ENCODE results near the gene MTMR8. TPM values are rescaled to one million over a fixed set of nuclear protein-coding genes. Genes with fewer than 3 reads are reported as not detected.
"Not testable (repeated sequence)": the region's sequence is repeated elsewhere in the genome, so short reads cannot be mapped to it uniquely, and the experiment has no call there.

MTMR8 gene
- 2.0 TPM for polyA plus RNA-seq (ENCODE audit: insufficient read length)
- long read RNA-seq, donor 1: 0 reads
- long read RNA-seq, donor 2: 0 reads
- long read RNA-seq, donor 3: 0 reads
- long read RNA-seq, donor 4: 0 reads
- long read RNA-seq, donor 5: 0 reads
- long read RNA-seq, donor 6: 0 reads
- long read RNA-seq, donor 7: 0 reads
- long read RNA-seq, donor 8: 0 reads

- peak; percentile 55 for DNase-seq
Observed at GRCh38 chrX:64394874-64395567, at the start of gene MTMR8. MTMR8 (minus strand) TSS chrX:64395452; CDS start chrX:64395363, 89 bp downstream.

GRCh38 chrX:64439551-64439950 is 44.3 kb upstream of the MTMR8 start:
- DNase-seq: no peak

DNA sequence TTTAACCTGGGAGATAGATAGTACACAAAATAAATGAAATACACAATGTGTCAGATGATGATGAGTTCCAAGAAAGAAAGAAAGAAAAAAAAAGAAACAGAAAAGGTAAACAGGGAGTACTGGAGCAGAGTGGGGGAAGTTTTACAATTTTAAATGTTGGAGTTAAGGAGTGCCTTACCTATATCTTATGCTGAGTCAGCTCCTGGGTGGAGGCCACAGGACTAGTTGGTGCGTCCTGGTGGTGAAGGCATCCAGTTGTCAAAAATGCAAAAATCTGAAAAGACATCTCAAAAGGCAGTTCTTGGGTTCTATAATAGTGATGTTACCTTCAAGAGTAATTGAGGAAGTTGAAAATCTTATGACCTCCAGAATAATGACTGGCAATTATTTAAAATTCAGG is 42.4 kb upstream of the MTMR8 start:
- no peak for DNase-seq

- DNase-seq: no peak
Observed at GRCh38 chrX:64437218-64437617, 42.0 kb upstream of the MTMR8 start.

- no peak for DNase-seq
Observed at GRCh38 chrX:64428371-64428770, 33.1 kb upstream of the MTMR8 start.

DNA sequence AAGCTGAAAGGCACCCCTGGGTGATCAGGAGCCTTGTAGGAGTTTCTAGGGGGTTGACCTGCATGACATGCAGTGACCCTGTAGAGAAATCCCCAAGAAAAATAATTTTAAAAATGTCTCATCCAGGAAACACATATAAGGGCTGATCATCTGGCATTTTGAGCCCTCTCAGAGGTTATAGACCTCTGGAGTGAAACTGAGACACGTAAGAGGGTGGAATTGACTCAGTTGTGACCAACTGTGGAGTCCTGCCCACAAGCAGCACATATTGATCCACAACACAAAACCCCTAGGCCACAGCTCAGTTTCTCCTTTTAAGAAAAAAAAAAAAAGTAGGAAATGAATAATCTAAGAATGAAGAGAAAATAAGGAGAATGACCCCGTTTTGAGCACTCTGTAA is 32.5 kb upstream of the MTMR8 start:
- DNase-seq: no peak

DNA sequence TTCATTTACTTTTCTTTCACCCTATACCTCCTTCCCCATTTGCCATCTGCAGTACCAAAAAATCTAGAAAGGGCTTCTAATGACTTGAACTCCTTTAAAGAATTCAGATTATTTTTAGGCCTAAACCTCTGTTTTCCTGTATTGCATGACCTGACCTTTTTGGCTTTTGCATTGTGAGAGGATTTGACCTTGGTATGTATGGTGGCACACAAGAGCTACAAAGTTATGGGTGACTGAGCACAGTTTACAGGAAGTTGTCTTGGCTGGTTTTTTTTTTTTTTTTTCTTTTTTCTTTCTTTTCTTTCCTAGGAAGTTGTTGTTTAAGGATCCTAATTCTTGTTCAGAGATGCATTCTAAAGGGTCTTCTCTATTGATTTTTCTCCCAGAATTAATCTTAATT is 32.0 kb upstream of the MTMR8 start:
- peak; percentile 1 for DNase-seq

GRCh38 chrX:64409730-64410129 is 14.5 kb upstream of the MTMR8 start:
- not testable (repeated sequence) for DNase-seq

- DNase-seq: no peak
Observed at GRCh38 chrX:64398088-64398487, 2.8 kb upstream of the MTMR8 start.

DNA sequence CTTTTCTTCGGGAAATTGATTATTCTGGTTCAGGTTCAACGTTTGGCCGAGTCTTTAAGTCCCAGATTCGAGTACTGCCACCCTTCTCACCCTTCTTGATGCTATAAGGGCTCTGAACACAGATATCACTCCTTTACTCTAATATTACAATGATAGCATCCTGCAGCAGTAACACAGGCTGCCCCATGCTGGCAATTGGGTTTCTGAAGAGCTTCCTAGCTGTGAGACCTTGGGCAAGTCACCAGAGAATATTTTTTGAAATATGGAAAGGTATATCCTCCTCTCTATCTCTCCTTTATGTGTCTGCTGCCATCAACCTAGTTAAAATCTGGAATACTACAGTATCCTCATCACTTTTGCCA is 297 bp upstream of the MTMR8 start:
- DNase-seq: no peak

GRCh38 chrX:64394059-64394873 is 986 bp downstream of the MTMR8 start:
- DNase-seq: no peak

- no peak for DNase-seq
Observed at GRCh38 chrX:64389489-64389888, 5.8 kb downstream of the MTMR8 start.

DNA sequence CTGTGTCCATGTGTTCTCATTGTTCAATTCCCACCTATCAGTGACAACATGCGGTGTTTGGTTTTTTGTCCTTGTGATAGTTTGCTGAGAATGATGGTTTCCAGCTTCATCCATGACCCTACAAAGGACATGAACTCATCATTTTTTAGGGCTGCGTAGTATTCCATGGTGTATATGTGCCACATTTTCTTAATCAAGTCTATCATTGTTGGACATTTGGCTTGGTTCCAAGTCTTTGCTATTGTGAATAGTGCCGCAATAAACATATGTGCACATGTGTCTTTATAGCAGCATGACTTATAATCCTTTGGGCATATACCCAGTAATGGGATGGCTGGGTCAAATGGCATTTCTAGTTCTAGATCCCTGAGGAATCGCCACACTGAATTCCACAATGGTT is 14.5 kb downstream of the MTMR8 start:
- not testable (repeated sequence) for DNase-seq

DNA sequence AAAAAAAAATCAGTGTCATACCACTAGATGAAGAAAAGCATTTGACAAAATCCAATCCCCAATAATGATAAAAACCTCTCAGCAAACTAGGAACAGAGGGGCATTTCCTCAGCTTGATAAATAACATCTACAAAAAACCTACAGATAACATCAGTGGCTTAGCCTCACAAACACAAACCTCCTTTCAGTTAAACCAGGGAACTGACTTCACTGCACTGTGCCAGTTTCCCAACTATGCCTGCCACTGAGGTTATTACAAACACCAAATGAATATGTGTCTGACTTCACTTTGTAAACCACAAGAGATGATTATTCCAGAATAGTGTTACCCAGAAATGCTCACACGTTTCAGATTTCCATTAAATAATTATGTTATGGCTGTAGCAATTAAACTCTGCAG is 15.3 kb downstream of the MTMR8 start:
- DNase-seq: no peak

GRCh38 chrX:64377753-64378152 is 17.5 kb downstream of the MTMR8 start:
- no peak for DNase-seq

DNA sequence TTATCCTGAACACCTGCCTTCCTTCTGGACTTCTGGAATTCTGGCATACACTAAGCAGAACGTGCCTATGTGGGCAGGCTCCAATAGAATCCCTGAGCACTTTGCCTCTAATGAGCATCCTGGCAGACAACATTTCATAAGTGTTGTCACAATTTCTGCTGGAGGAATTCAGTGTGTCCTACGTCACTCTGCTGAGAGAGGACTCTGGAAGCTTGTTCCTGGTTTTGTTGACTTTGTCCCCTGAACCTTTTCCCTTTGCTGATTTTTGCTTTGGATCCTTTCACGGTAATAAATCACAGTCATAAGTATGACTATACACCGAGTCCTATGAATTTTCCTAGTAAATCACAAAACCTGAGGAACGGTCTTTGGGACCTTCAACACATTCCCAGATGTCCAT is 43.2 kb downstream of the MTMR8 start:
- DNase-seq: no peak

DNA sequence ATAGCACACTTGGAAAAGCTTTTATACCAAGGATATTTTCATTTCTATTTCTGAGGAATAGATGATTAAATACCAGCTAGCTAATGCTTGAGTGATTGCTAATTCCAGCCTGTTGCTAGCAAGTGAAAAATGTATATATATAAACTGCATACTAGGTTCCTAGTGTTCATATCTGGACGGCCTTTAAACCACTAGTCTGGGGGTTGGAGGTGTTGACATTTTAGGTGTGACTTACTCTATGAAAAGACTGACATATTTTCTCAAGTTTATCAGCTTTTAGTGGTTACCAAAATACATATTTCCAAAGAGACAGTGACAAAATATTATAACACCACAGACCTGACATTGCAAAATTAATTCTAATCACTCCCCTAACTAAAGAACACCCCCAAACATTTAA is 44.7 kb downstream of the MTMR8 start:
- no peak for DNase-seq

GRCh38 chrX:64350047-64350446 is 45.2 kb downstream of the MTMR8 start:
- DNase-seq: no peak

DNA sequence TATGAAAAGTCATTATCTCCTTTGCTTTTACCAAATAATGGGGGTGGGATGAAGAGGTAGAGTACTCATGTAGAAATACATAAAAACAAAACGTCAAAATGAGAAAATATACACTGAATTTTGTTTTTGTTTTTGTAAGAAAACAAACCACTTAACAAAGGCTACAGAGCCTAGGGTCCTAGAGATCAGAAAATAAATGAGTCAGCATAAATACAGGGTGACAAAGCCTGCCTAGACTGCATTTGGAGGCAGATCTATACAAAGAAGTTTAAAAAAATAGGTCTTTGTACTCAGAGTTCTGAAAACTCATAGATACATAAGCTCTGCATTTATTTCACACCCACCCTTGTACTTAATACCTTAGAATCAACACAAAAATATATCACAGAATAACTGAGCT is 52.4 kb downstream of the MTMR8 start:
- DNase-seq: no peak

- no peak for DNase-seq
Observed at GRCh38 chrX:64338296-64338695, 57.0 kb downstream of the MTMR8 start.

GRCh38 chrX:64334467-64334866 is 60.8 kb downstream of the MTMR8 start:
- no peak for DNase-seq

- DNase-seq: no peak
Observed at GRCh38 chrX:64330284-64330683, 65.0 kb downstream of the MTMR8 start.

DNA sequence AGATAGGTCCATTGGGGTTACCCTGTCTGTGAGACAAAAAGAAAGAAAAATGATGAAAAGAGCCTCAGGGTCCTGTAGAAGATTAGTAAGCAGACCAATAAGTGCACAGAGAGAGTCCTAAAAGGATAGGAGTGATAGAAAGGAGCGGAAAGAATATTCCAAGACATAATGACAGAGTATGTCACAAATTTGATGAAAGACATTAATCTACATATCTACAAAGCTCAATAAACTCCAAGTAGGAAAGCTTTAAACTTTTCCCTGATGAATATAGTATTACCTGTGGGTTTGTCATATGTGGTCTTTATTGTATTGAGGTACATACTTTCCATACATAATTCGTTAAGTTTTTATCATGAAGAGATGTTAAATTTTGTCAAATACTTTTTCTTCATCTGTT is 73.7 kb downstream of the MTMR8 start:
- no peak for DNase-seq

Data from left kidney (tissue), 8 donors.